ENCODE data around the gene NOTCH3.

GRCh38 chr19:15113245-15114152 is 87.3 kb downstream of the NOTCH3 start:
- TF ChIP-seq EZH2 (IDR thresholded peaks at IDR 0.05; ENCODE audit: borderline replicate concordance, low read length) (no peak), CTCF (IDR thresholded peaks at IDR 0.05; ENCODE audit: low read length) (no peak)
